GM21367 (cell line): ENCODE data around the gene AQP9.
"Not testable (repeated sequence)": the region's sequence is repeated elsewhere in the genome, so short reads cannot be mapped to it uniquely, and the experiment has no call there.

Experiments
- ATAC-seq: cut with Tn5 transposase; IDR thresholded peaks from one replicate; pipeline ENCODE4 v1.9.1; 2021; ENCODE audit not compliant: unreplicated experiment

The AQP9 gene

DNA sequence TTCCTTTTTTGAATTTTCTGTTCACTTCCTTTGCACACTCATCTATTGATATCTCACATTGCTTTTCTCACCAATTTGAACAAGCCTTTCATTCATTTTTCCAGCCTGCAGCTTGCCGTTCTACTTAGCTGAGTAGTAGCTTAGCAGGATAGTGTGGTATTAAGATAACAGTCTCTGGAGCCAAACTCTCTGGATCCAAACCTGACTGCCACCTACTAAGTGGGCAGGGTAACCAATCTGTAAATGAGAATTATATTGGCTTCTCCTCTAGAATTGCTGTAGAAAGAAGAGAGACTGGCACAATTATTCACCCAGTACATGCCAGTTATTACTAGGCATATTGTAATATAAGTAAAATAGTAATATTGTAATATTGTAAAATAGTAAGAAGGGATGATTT is 40.5 kb downstream of the AQP9 start:
- ATAC-seq: no peak

- ATAC-seq: no peak
These were observed 41.0 kb downstream of the AQP9 start for GRCh38 chr15:58179206-58179605.

GRCh38 chr15:58179741-58180381 is 41.7 kb downstream of the AQP9 start:
- no peak for ATAC-seq

- ATAC-seq: no peak
These were observed 44.4 kb downstream of the AQP9 start for GRCh38 chr15:58182460-58183163.

GRCh38 chr15:58185439-58185838 is 47.3 kb downstream of the AQP9 start:
- ATAC-seq: no peak

DNA sequence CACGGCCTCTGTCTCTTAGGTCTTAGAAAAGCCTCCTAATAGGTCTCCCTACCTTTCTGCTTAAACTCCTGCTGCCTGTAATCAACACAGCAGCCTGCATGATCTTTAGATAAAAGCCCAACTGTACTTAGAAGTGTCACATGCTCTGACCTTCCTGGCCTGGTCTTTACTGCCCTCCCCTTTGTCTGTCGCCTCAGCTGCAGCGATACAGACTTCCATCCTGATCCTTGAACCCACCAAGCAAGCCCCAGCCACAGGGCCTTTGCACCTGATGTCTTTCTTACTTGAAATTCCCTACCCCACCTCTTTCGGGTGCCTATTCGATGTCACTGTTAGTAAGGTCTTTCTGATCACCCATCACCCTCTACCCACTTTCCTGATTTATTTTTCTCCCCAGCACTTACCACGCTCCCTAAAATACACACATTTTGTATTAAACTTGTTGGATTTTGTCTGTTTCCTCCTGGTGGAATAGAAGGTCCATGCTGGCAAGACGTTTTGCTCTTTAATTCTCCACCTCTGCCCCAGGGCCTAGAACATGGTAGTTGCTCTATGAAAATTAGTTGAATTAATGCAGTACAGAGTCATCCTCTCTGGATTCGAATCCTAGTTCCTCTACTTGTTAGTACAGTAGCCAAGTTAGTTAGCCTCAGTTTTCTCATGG is 51.1 kb downstream of the AQP9 start:
- no peak for ATAC-seq

GRCh38 chr15:58190419-58190818 is 52.2 kb downstream of the AQP9 start:
- ATAC-seq: no peak

- ATAC-seq: not testable (repeated sequence)
These were observed 55.5 kb downstream of the AQP9 start for GRCh38 chr15:58193636-58194035.

GRCh38 chr15:58200739-58201138 is 62.6 kb downstream of the AQP9 start:
- ATAC-seq: no peak

- ATAC-seq: no peak
These were observed 63.3 kb downstream of the AQP9 start for GRCh38 chr15:58201516-58201915.

GRCh38 chr15:58203537-58203936 is 65.4 kb downstream of the AQP9 start:
- no peak for ATAC-seq

GRCh38 chr15:58206151-58206550 is 68.0 kb downstream of the AQP9 start:
- ATAC-seq: no peak

- ATAC-seq: not testable (repeated sequence)
These were observed 70.0 kb downstream of the AQP9 start for GRCh38 chr15:58208217-58208616.

DNA sequence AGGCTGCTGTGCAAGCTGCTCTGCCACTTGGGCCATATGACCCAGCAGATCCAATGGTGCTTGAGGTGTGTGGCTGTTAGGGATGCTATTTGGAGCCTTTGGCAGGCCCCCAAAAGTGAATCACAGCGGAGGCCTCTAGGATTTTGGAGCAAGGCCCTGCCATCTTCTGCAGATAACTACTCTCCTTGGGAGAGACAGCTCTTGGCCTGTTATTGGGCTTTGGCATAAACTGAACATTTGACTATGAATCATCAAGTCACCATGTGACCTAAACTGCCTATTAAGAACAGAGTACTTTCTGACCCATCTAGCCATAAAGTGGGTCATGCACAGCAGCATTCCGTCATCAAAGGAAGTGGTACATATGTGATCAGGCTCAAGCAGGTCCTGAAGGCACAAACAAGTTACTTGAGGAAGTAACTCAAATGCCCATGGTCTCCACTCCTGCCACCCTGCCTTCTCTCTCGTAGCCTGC is 70.9 kb downstream of the AQP9 start:
- ATAC-seq: not testable (repeated sequence)

GRCh38 chr15:58210031-58210430 is 71.8 kb downstream of the AQP9 start:
- ATAC-seq: not testable (repeated sequence)

DNA sequence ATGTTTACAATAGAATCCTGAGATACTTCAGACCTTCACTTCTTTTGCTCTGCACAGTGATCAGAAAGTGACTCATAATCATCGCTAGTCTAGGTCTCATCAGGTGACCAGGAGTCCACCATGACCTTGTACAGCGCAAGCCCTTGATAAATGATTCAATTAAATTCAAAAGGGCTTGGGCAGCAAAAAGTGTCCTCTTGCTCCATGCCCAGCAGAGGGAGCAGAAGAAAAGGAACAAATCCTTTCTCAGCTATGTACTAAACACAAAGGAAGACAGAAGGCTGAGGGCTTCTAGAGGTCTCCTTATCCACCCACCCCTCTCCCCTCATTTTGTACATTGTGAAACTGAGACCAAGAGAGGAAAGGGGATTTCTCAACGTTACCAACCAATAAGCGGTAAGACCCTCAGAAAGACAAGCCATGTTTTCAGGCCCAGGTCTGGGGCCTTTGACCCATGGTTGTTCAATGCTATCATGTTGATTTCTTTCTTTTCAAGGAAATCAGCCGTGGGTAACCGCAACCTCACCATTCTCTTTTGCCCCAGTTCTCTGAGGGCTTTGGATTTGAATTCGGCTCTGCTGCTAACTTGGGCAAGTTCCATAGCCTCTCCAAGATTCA is 74.8 kb downstream of the AQP9 start:
- ATAC-seq: no peak

DNA sequence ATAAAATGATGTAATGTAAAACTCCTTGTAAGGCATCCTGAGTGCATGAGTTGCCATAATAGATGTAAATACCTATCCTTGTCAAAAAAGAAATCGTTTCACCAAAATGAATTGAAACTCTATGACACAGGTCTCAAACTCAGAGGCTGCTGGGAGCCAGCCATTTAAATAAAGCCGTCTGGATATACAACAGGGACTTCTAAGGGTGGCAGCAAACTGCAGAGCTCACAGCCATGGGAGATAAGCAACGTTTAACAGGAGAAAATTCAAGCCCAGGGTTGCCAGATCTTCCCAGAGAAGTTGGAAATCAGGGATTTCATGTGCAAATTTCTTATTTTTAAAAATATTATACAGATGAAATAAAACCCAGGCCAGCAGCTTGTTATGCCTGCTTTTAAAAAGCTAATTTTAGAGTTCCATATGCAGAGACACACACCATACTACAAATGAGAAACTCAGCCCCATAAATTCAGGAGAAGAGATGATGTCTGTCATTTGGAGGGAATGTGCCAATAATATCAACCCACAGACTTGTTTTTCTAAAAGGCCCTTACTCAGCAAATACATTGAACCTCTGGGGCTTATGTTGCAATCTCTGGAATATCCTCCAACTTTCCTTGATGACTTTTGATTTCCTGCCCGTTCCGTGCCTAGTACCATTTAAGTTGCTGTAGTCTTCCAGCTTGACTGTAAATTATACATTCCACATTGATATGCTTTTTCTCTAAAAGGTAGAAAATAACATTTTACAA is 75.6 kb downstream of the AQP9 start:
- ATAC-seq: no peak

GRCh38 chr15:58214591-58215340 is 76.6 kb downstream of the AQP9 start:
- no peak for ATAC-seq

DNA sequence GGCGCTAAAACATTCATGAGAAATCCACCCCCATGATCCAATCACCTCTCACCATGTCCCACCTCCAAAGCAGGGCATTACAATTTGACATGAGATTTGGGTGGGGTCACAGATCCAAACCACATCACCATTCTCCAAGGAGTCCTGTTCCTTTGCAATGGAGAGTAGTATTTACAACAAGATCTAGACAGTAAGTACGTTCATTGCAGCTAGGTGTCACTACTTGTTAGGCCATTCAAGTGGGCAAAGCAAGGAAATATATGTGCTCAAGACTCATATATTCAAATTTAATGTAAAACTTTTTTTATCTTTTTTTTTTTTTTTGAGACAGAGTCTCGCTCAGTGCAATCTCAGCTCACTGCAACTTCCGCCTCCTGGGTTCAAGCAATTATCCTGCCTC is 79.3 kb downstream of the AQP9 start:
- no peak for ATAC-seq

DNA sequence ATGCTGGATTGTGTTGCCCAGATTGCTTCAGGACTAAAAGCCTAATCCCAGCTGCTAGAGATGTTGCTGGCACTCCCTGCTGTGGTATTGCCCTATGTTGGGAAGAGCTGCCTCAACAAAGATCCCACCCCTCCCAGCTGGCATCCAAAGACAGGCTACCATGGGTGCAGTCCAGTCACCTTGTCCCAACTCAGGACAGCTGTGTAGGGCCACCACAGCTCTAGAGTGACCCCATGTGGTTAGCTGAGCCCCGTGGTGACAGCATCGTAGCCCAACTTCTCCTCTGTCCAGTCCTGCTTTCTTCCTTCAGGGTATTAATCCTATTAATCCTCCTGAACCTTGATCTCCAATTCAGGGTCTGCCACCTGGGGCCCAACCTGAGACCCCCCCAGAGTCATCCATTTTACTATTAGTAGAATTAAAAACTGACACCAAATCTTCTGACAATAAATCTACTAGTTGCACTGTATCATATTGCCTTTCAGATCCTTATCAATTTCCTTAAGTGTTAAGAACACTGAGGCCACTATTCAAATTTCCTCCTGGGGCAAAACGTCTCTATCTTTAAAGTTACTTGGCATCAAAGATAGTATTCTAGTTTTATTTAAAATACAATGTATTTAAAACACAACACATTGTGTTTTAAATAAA is 83.5 kb downstream of the AQP9 start:
- ATAC-seq: no peak
